ENCODE data around the gene CSRP2. TPM values are rescaled to one million over a fixed set of nuclear protein-coding genes. Genes with fewer than 3 reads are reported as not detected.

Gene CSRP2
- total RNA-seq, 1 donor from 2014 or later, result 139 TPM

DNA sequence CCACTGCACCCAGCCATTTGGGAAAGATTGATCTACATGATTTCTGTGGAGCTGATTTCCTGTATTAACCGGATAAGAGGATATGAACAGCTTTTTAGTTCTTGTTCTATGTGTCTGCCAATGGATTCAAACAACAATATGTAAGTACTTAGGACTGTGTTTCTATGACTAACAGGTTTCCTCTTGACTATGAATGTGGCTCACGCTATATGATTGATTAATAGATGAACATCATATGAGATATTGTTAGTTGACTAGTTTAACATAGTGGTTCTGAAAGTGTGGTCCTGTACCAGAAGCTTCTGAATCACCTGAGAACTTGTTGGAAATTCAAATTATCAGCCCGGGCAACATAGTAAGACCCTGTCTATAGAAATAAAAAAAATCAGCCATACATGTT, 12.8 kb upstream of the CSRP2 start:
- no peak for DNase-seq (ENCODE audit: low read depth)

DNA sequence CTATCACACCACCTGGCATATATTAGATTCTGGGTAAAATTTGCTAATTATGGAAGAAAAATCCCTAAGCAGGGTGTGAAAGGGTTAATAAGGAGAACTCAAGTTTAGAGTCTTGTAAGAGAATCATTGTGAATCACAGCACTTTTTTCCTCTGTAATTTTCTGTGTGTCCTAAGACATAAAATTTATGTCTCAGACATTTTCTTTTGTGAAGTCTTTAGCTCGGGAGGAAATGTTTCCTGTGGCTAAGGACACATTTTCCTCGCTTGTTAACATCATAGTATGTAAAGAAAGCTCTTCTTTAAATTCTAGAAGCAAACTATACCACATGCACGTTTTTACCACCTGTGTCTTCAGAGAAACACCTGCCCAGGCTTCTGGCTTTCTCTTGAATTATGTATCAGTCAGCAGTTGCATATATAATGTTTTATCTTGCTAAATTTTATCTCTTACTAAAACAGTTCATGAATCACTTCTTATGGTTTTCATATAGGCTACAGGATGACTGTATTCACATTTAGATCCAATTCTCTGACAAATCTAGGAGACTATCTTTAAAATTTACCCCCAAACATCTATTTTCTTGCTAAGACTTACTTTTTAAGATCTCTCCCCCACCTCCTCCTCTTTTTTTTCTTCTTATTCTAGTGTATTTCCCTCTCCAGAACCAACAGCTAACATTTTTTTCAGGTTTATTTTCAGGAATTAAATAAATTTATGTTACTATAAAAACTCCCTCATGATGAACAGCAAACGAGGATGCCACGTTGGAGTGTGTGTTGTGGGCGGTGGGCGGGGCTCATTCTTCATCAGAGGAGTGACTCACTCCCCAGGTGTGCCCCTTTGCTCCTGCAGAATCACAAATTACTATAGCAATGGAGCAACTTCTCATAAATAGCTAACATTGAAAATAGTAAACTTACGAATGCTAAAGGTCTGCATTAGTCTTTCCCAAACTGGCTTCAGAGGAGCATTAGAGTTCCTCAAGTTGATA, 11.6 kb upstream of the CSRP2 start:
- DNase-seq (ENCODE audit: low read depth), result peak; percentile 27

DNA sequence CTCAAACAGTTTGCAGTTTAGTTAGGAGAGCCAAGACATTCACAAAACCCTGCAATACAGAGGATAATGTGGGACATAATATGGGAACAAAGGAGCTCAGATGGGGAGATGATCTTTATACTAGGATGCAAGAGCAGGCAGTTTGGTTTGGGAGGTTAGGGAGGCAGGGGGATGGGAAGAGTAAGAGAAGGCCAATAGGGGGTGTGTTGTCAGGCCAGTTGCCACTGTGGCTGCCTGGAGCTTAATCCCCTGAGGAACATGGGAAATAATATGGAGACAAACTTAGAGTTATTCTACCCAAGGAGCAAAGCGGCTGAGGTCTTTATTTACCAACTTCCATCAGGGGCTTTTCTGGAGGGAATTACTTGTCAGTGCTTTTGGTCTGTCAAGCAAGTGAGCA, 10.0 kb upstream of the CSRP2 start:
- DNase-seq (ENCODE audit: low read depth), result no peak

DNA sequence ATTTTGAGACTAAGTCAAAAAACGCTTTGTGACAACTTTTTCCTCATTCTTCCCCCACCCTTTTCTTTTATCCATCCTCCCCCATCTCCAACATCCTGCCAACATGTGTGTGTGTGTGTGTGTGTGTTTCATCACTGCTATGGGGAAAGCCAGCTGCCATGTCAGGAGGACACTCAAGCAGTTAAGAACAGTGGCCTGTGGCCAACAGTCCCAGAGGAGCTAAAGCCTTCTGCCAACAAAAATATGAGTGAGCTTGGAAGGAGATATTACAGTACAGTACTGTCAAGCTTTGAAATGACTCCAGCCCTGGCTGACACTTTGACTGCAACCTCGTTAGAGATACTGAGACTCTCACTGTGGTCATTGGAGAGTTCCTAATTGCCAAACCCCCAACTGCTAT, 5.0 kb upstream of the CSRP2 start:
- no peak for DNase-seq (ENCODE audit: low read depth)

DNA sequence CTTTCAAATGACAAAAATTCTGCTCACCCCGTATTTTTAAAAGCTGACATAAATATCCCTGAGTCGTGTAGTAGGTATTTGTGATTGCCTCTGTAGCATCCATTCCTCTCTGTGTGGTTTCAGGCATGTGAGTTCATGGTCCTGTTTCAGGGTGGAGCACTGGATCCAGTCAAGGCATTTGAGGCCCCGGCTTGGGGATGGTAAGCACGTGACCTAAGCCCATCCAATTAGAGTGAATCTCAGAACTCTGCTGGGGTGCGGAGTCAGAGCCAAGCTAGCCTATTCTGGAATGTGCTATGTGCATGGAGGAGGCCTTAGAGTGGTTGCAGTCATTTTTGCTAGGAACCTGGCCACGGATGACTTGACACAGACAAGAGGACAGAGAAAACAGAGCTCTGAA, 4.3 kb upstream of the CSRP2 start:
- DNase-seq (ENCODE audit: low read depth), result peak; percentile 78

DNA sequence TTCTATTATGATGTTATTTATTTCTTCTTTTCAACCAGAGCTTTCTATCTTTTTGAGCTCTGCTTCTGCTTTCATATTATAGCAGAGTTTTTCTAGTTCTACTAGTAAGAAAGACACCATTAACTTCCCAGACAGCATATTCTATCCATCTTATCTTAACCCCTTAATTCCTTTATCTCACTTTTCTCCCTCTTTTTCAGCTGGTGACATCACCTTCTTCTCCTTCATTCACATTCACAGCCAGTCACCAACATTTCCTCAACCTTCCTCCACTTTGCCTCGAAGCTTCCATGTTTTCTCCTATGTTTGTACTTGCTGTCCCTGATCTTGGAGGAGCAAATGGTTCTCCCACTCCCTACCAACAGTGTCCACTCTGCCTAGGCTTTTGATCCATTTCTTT, 3.5 kb upstream of the CSRP2 start:
- DNase-seq (ENCODE audit: low read depth), result no peak

DNA sequence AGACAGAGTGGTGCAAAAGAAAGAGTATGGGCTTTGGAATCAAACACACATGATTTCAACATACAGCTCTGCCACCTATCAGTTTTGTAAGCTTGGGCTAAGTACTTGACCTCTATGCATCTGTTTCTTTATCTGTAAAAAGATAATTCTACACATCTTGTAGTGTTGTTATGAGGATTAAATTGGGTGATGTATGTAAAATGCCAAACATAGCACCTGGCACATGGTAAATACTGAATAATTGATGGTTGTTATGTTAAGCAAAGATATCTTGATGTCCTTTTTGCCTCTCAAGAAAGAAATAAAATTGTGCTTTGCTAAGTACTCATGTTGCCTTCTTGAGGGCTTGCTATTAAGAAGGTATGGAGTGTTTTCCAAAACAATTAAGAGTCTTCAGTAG, 2.3 kb upstream of the CSRP2 start:
- no peak for DNase-seq (ENCODE audit: low read depth)

DNA sequence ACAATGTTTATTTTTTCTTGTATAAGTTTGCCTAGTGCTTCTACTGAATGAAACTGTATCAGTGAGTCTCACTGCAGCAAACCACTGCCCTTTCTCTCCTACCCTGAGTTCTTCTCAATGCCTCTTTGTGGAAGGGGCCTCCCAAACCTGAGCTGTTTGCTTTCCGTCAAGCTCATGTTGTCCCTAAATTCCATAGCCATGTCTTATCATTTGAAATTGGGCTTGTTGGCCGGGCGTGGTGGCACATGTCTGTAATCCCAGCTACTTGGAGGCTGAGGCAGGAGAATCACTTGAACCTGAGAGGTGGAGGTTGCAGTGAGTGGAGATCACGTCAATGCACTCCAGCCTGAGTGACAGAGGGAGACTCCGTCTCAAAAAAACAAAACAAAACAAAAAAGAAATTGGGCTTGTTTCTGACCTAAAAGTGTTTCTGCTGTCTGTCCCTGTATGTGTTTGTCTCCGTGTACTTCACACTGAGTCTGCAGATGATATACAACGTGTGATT, 1.8 kb upstream of the CSRP2 start:
- DNase-seq (ENCODE audit: low read depth), result no peak

DNA sequence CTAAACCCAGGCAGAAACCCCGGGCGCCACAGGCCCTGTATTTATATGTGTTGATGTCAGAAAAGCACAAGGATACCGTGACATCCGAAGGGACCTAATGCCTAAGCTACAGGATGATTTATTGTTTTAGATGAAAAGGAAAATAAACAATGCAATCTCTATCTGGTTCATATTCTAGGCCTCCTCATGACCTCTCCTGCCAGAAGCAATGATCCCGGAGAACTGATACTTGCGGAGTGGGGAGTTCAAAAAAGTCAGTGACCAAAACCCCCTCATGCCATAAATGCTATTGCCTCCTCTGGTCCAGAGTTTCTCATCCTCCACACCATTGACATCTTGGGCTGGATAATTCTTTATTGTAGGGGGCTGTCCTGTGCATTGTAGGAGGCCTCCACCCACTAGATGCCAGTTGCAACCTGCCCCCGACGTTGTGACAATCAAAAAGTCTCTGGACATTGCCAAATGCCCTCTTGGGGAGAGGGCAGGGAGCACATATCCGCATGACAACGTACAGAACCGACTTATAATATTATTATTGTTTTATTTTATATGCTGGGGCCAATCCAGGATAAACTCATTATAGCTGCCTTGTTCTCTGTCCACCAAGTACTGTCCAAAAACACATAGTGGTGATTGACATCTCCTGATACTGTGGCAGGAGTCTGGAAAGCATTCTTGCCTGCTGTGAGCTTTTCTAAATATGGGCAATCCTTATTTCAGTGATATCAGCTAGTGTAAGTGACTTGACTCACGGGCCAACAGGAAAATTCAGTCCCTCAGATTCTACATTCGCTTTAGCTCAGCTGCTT, 1.1 kb upstream of the CSRP2 start:
- DNase-seq (ENCODE audit: low read depth), result no peak

DNA sequence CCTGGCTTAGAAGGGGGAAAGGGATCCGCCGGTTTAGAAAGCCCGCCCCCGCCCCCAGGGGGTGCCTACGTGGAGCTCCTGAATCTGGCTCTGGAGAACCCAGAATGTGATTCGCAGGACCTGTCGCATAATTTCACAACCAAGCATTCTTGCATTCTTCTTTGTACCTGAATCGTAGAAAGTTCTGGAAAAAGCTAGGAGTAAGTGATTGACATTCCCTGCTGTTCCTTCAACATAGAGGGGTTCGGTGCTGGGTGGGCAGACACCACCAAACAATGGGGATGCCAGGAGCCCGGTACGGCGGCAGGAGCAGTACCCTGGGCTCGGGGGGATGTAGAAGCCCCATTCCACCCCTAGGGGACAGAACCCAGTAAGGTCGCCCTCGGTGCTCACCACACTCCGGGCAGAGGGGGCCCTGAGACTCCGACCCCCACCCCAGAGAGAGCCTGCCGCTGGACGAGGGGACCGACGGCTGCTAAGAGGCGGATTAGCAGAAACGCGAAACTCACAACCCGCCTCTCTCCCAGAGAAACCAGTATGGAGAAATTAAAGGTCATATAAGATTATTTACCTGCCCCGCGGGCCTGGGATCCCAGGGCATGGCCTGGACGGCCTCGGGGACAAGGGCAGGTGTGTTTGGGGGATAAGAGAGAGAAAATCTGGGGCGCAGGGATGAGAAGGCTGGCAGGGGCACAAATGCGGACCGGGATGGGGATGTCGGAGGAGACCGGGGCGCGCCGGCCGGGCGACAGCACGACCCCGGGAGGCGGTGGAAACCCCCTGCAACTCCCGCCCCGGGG, 520 bp downstream of the CSRP2 start:
- peak; percentile 49 for DNase-seq (ENCODE audit: low read depth)

DNA sequence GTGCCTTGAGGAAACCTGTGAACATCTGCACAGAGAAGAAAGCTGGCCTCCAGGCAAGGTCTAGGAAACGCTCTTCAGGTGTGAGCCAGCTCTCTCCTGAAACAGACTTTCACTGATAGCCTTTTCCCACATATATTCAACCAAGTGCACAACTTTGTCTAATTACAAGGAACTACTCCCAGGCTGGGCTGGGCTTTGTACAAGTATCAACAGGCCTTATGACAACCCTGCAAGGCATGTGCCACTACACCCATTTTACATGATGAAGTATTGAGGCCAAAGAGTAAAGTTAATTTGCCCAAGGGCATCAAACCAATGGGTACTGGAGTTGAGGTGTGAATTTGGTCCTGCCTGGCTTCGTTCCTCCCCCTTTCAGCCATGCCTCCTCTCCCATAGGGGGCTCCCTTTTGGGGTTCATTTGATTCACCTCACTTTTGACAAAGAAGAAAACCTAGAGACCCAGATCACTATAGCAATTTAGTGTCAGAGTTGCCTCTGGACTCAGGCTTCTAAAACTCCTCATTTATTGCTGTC, 2.1 kb downstream of the CSRP2 start:
- DNase-seq (ENCODE audit: low read depth), result no peak

DNA sequence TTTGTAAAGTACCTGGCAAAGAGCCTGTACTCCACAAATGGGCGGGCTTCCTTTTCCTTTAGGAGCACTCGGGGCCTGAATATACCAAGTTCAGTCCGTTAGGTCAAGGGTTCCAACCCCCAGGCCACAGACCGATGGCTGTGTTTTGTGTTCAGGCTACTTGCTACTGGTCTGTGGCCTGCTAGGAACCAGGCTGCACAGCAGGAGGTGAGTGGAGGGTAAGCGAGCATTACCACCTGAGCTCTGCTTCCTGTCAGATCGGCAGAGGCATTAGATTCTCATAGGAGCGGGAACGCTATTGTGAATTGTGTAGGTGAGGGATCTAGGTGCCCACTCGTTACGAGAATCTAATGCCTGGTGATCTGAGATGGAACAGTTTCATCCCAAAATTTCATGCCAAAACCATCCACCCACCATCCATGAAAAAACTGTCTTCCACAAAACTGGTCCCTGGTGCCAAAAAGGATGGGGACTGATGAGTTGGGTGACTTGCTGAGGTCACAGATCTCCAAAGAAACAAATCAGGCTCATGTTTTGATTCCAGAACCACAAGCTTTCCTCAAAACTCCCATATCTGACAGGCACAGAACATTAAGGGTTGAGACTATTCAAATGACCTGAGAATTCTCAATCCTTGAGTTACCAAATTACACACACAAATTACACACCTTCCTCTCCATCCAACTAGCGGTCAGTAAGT, 4.2 kb downstream of the CSRP2 start:
- DNase-seq (ENCODE audit: low read depth), result no peak

DNA sequence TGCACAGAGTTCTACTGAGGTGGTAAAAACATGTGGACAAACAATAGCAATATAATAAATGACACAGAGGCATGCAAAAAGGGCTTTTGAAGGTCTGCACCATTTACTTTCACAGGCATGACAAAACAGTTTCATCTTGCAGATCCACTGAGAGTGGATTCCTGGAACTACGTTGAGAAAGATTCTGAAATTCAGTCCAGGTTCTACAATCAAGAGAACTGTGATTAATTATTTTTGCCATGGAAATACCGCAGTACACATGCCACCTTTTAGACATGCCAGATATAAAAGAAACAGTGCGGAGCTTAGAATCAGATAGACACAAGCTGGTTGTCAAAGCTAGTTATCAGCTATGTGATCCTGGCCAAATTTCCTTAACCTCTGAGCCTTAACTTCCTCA, 4.8 kb downstream of the CSRP2 start:
- no peak for DNase-seq (ENCODE audit: low read depth)

DNA sequence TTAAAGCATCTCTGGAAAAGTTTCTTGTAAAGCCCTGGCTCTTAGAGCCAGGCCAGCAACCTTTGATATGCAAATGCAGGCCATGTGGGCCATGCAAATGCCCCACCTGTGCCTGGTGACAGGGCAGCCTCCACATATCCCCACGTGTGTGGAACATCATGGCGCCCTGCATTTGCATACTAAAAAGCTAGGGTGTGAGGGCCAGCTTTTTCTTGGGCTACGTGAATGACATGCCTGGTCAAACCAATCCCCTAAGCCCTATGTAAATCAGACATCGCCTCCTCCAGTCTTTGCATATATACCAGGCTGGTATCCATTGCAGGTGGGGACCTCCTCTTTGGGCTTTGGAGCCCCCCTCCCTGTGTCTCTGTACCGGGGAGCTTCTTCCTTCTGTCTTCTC, 6.4 kb downstream of the CSRP2 start:
- no peak for DNase-seq (ENCODE audit: low read depth)

DNA sequence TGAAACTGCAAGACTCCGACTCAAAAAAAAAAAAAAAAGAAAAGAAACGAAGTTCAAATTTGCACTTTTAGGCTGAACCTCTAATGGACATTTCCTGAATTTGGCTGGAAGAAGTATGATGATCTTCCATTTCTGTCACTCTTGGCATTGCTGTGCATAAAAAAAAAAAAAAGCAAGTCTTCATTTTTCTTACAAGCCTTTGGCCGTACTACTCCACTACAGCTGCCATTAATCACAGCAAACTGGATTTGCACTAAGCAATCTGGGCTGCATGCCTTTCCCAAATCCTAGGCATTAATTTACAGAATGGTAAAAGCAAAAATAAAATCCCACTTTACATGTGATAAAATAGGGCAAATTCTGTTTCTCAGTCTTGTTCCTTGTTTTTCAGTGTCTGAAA, 7.1 kb downstream of the CSRP2 start:
- no peak for DNase-seq (ENCODE audit: low read depth)

DNA sequence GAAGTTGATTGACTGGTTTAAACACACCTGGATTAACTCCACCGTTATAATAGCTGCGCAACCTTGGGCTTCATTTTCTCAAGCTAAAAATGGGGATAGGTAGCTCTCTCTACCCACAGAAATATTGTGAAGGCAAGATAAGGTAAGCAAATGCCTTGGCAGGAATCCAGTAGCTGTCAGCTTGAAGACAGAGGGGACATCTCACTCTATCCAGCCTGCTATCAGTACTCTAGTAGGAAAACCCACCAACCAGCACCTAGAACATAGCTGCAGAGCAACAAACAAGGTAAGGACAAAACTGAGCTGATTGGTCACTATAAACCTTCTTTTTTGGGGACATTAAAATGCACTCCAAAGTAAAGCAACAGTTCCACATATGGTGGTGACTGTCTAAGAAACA, 7.7 kb downstream of the CSRP2 start:
- DNase-seq (ENCODE audit: low read depth), result no peak

DNA sequence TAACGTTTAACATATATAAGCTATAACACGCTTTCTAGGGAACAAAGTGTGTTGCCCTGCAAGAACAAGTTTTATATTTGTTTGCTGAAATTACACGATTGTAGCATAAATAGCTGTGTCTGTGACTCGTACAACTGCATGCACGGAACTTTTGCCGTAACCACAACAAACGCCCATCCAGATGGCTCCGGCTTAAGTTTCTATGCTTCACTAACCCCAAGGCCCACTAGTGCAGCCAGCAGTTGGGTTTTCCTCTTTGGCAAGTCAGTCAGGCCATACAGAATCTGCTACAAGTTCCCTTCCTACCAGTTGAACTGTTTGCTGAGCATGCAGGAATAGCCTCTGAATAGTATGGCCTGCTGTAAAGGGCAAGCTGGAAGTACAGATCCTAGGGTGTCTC, 12.1 kb downstream of the CSRP2 start:
- peak; percentile 71 for DNase-seq (ENCODE audit: low read depth)

DNA sequence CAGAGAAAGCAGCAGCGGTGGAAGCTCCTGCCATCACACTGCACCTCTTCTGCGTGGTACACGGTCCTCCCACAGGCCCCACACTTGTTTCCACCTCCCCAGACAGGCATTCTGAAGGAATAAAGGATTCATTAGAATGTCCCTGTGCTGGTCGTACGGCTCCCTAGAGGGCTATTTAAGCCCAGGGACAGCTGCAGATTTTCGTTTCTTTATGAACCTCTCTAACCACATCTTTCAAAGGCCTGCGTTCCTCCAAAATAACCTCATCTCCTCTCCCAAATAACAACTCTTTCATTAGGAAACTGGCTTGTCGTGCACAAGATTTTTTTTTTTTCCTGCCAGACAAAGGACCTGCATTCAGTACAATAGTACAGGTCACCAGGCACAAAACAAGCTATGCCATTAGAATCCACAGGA, 12.7 kb downstream of the CSRP2 start:
- no peak for DNase-seq (ENCODE audit: low read depth)

DNA sequence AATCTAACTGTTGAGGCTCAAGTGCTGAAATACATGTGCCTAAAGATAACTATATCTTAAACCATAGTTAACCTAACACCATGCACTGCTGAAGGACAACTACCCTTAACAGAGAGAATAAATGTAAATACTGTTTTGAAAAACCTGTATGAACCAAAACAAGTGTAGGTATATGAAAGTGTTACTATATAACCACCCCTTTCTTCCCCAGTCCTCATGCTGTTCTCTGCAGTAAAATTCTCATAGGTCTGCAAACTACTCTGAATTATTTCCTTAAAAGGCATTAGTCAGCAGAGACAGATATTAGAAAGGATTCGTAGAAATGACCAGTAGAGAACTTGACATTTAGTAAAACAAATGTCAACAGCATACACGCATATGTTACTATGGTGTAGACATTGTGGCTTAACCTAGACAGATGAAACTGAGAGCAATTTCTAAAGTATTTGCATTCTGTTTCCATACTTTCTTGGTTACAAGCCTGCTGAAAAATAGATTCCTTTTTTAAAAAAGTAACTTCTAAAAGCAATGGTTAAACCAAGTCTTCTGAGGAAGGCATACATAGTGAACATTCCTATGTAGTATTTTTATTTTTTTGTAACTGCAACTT, 13.9 kb downstream of the CSRP2 start:
- DNase-seq (ENCODE audit: low read depth), result no peak

DNA sequence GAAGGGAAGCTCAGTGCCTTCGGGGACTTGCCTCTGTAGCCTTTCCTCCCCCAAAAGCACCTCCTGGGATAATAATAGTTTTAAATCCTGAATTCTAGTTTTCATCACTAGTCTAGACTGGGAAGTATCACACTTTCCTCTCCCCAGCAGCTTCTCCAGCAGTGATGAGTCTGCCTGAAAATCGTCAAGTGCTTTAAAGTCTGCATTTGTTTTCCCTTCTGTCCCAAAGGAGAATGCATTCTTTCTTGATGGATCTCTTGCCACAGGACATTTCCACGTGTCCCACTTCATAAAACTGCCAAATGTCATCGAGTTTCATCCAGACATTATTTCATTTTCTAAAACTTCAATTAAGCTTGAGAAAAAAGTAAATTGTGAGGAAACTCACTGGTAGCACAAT, 15.0 kb downstream of the CSRP2 start:
- no peak for DNase-seq (ENCODE audit: low read depth)

All from renal cortical epithelial cell (primary cell).